GM19452 (cell line): ENCODE measurements around the gene PCYT1A.
"Not testable (repeated sequence)": the region's sequence is repeated elsewhere in the genome, so short reads cannot be mapped to it uniquely, and the experiment has no call there.

Experiments
- ATAC-seq: cut with Tn5 transposase; IDR thresholded peaks from one replicate; pipeline ENCODE4 v1.9.1; 2021; ENCODE audit not compliant: unreplicated experiment

Gene PCYT1A

DNA sequence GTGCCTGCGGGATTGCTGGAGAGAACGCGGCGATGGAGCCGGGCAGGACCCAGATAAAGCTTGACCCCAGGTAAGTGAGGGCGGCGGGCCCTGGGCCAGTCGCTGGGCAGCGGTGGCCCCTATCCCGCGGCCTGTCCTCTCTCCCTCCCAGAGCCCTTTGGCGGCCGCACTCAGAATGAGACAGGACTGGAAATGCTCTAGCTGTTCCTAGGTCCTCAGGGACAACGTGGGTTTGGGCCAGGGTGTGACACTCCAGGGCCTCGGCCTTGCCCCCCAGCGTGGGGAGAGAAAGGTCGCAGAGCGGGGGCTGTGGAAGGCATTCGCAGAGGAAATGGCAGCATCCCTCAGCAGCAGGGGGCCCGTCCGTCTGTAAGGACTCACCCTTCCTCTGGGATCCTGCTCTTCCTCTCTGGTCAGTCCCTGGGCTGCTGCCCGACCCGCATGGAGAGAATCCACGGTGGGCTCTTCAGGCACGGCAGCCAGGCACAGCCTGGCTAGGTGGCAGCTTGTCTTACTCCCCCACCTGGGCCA, 70.8 kb downstream of the PCYT1A start:
- ATAC-seq, result no peak

DNA sequence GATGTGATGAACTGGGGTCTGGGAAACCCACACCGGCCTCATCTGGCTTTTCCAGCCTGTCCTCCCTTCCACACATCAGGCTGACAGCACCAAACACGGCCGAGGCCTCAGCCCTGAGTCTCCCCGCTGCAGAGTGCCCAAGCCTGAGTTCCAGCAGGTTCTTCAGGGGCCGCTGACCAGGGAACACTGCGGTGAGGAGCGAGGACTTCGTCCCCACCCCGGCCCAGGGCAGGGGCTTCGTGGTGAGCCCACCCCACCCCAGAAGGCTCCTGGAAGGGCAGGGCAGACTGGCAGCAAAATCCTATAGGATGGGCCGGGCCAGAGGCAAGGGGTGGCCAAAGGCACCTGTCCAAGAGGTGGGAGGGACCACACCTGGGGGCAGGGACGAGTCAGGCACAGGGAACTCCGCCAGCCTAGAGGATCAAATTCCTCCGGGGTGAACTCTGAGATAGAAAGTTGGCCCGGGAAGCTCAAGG, 71.4 kb downstream of the PCYT1A start, which contains the start of gene SLC51A:
Gene SLC51A (plus strand): TSS at position 446 of the 476 bp plus-strand sequence. CDS start 179 bp downstream, outside the sequence.
- no peak for ATAC-seq

GRCh38 chr3:196215493-196216020, 72.0 kb downstream of the PCYT1A start:
- ATAC-seq, result no peak

GRCh38 chr3:196214783-196215441, 72.6 kb downstream of the PCYT1A start:
- no peak for ATAC-seq

- ATAC-seq, result no peak
These were observed 76.6 kb downstream of the PCYT1A start, which contains the start of gene ZDHHC19 for GRCh38 chr3:196210673-196211556. Gene ZDHHC19, minus strand, starts transcription at chr3:196211400. Its CDS starts 85 bp downstream, at chr3:196211315.

DNA sequence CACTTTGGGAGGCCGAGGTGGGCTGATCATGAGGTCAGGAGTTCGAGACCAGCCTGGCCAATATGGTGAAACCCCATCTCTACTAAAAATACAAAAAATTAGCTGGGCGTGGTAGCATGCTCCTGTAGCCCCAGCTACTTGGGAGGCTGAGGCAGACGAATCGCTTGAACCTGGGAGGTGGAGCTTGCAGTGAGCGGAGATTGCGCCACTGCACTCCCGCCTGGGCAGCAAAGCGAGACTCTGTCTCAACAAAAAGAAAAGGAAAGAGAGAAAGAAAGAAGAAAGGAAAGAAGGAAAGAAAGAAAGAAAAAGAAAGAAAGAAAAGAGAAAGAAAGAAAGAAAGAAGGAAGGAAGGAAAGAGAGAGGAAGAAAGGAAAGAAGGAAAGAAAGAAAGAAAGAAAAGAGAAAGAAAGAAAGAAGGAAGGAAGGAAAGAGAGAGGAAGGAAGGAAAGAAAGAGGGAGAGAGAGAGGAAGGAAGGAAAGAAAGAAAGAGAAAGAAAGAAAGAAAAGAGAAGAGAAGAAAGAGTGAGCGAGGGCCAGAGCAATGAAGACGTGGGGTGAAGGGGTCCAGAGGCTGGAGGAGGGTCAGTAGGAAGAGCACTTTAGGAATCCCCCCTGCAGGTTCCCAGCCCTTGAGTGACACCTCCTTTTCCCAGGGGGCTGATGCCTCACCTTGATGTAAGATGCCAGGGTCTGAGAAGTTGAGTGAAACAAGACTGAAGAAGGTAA, 77.4 kb downstream of the PCYT1A start:
- ATAC-seq, result not testable (repeated sequence)

GRCh38 chr3:196208942-196209695, 78.4 kb downstream of the PCYT1A start:
- ATAC-seq, result no peak

- ATAC-seq, result no peak
These were observed 79.5 kb downstream of the PCYT1A start for GRCh38 chr3:196207833-196208607.

- ATAC-seq, result no peak
These were observed 80.2 kb downstream of the PCYT1A start for GRCh38 chr3:196207159-196207832.

DNA sequence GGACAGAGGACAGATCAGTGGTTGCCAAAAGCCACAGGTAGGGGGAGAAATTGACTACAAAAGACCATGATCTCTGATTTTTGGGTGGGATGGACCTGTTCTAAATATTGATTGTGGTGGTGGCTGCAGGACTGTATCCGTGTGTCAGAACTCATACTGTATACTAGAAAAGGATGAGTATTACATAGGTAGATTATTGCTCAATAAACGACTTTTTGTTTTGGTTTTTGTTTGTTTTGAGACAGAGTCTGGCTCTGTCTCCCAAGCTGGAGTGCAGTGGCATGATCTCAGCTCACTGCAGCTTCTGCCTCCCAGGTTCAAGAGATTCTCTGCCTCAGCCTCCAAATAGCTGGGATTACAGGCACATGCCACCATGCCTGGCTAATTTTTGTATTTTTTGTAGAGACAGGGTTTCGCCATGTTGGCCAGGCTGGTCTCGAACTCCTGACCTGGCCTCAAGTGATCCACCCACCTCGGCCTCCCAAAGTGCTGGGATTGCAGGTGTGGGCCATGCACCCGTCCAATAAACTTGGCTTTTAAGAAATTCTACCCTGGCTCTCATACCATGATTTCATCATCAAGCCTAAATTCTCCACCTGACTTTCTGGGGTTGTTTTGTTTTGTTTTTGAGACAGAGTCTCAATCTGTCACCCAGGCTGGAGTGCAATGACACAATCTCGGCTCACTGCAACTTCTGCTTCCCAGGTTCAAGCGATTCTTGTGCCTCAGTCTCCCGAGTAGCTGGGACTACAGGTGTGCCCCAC, 81.9 kb downstream of the PCYT1A start:
- ATAC-seq, result not testable (repeated sequence)

DNA sequence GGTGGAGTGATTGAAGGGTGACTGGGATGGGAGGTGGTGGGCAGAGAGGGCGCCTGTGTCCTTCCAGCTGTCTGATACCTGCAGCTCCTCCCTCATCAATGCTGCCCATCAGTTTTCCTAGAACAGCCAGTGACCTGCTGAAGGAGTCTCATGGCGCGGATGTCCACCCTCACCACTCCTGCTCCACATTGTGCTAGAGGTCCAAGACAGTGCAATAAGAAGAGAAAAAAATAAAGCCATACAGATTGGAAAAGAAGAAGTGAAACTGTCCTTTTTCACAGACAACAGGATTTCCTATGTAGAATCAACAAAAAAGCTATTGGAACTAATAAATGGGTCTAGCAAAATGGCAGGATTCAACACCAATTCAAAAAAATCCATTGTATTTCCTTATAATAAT, 83.7 kb downstream of the PCYT1A start:
- ATAC-seq, result no peak

GRCh38 chr3:196202516-196202970, 85.0 kb downstream of the PCYT1A start:
- no peak for ATAC-seq

DNA sequence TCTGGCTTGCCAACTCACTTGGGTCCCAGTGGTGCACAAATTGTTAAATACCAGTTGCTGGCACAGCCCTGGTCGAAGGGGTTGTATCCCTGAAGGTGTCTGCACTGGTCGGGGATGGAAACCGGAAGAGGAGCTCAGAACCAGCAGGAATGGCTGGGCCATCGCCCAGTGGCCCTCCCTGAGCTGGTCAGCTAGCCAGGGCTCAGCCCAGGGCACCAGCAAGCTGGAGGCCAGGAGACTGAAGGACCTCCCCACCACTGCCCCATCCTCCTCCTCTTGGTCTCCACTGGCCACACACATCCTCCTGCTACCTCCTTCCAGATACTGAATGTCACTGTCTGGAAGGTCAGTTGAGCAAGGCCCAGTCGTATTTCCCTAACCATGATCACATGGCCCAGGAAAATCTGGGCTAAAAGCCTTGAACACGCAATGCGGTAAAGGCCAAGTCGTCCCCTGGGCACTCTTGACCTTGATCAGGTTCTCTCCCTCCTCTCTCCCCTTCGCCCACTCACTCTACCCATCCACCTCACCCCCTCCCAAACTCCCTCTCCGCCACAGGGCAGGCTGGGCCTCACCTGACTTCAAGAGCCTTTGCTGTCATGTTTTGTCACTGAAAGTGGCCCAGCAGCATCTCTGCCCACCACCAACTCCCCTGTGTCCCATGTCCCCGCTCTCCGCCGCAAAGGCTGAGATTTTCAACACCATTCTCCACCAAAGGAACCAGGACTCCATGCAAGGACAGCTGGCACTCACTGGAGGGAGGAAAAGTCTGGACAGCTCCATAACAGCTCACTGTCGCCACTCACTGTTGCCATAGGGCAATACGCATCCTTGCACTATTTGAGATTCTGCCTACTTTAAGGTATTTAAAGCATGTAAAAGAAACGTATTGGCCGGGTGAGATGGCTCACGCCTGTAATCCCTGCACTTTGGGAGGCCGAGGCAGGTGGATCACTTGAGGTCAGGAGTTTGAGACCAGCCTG, 88.5 kb downstream of the PCYT1A start:
- ATAC-seq, result no peak

DNA sequence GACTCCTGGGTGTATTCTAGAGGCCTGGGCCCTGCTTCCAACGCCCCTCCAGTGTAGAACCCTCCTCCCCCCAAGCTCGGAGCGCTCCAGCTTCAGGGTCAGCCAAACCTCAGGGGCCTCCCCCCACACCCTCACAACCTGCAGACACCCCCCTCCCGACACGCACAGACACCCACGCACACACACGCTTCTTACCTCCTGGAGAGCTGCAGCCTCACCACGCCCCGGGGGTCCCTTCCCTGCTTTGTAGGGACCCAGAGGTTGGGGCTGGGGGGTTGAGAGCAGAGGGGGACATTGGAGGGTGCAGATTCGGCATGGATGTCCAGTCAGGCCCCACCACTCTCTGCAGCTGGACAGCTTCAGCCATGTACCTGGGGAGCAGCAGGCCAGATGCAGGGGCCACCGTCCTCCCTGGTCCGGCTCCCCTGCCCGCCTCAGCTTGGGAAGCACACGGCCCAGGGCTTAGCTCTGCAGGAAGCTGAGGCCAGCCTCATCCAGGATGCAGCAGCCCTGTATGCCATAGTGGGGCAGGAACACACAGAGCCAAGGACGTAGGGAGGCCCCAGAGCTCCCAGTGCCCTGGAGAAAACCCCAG, 89.3 kb downstream of the PCYT1A start:
- no peak for ATAC-seq

DNA sequence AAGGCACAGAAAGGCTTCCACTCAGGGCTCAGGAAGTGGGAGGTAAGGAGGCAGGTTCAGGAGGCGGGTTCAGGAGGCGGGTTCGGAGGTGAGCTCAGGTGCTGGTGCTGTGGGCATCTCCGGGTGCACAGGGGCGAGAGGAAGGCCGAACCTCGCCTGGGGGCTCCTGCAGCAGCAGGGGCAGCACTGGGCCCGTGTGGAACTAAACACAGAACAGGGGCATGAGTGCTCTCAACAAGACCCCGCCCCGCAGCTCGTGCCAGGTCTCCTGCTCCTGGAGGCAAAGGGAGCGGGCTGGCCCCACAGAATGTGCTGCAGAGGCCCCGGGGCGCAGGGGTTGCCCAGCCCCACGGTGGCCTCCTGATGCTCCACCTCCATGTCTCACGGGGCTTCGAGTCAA, 90.0 kb downstream of the PCYT1A start:
- ATAC-seq, result no peak

DNA sequence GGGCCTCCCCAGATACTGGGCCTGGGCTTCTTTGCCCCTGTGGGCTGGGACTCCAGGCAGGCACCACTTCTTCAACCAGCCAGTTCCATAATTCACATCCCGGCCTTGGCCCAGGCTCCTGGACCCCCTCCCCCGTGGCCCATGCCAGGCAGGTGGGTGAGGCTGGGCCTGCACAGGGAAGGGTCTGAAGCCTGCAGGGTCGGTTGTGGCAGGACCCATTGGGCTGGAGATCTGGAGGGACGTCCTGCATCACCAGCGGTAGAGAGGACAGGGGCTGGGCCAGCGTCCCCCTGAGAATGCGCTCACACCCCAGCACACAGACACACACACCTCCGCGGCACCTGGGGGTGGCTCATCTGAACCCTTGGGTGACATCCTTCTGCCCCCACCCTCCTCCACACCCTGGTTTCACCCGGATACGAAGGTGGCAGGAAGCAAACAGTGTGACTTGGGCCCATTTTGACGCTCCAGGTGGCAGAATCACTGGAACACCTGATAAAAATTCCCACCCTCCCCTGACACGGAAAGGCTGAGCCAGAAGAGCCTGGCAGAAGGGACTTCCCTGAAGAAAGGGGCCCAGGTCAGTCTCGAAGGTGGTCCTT, 91.8 kb downstream of the PCYT1A start:
- no peak for ATAC-seq
